Spleen (tissue), 11 donors: Measurements from ENCODE around the gene PARVG. TPM values are rescaled to one million over a fixed set of nuclear protein-coding genes. Genes with fewer than 3 reads are reported as not detected.

Experiments
- DNase-seq: peaks from one replicate; pipeline ENCODE4 v3.0.0-alpha.2; 2020
- H3K27ac ChIP-seq, 8 donors: fragments of 200-600 bp; sonication (generic) in 7 of 8; 1 replicate in 4 of 8; 2 replicates in 4 of 8; pipeline versions ENCODE4 v1.5.0 to v1.8.0; 2016 to 2021; ENCODE audit warnings: inconsistent platforms in 4 of 8, mild to moderate bottlenecking in 4 of 8, moderate library complexity in 1 of 8
- H3K27me3 ChIP-seq, 7 donors: fragments of 200-600 bp; sonication (generic) in 6 of 7; replicated peaks in 1 of 7; 1 replicate in 4 of 7; 2 replicates in 3 of 7; pipeline versions ENCODE4 v1.5.0 to v1.8.0; 2016 to 2021; ENCODE audit warnings: inconsistent platforms in 3 of 7, mild to moderate bottlenecking in 1 of 7
- H3K36me3 ChIP-seq, 6 donors: fragments of 200-600 bp; sonication (generic) in 5 of 6; 1 replicate in 4 of 6; 2 replicates in 2 of 6; pipeline versions ENCODE4 v1.5.0 to v1.8.0; 2016 to 2021; ENCODE audit warnings: inconsistent platforms in 2 of 6
- H3K4me1 ChIP-seq, 6 donors: fragments of 200-600 bp; sonication (generic) in 5 of 6; 1 replicate in 3 of 6; 2 replicates in 3 of 6; pipeline versions ENCODE4 v1.5.0 to v1.8.0; 2016 to 2021; ENCODE audit warnings: inconsistent platforms in 3 of 6
- H3K4me3 ChIP-seq, 8 donors: fragments of 200-600 bp; sonication (generic) in 7 of 8; 1 replicate in 4 of 8; 2 replicates in 4 of 8; pipeline versions ENCODE4 v1.5.0 to v1.8.0; 2016 to 2021; ENCODE audit warnings: inconsistent platforms in 4 of 8, mild to moderate bottlenecking in 4 of 8, moderate library complexity in 2 of 8
- H3K9me3 ChIP-seq, 8 donors: fragments of 200-600 bp; sonication (generic) in 7 of 8; 1 replicate in 4 of 8; 2 replicates in 4 of 8; pipeline versions ENCODE4 v1.5.0 to v1.8.0; 2016 to 2021; ENCODE audit warnings: inconsistent platforms in 4 of 8
- POLR2A ChIP-seq, 3 donors: fragments of 450-650 bp; IDR thresholded peaks; one replicate each; pipeline ENCODE4 v1.5.1; 2017; ENCODE audit warnings: antibody characterized with exemption in 3 of 3, mild to moderate bottlenecking in 1 of 3
- POLR2AphosphoS5 ChIP-seq, 3 donors: sonication (generic); formaldehyde crosslinking; IDR thresholded peaks; one replicate each; pipeline ENCODE4 v1.5.1; 2017; ENCODE audit warnings: antibody characterized with exemption in 3 of 3
- WGBS, 5 donors: extraction: QIAGEN DNeasy Blood & Tissue Kit in 3 of 5; methylation state at CpG; one replicate each; pipeline versions ENCODE4 v1.1.5 to v1.1.7; 2013 to 2018; 5-methylcytosine and 5-hydroxymethylcytosine counted together
- intact Hi-C: fragments of 100-400 bp; cut with DNase I; formaldehyde crosslinking; loops from one replicate; pipeline ENCODE4 v1.15.0; 2023; ENCODE audit warnings: low total_unique reads
- polyA plus RNA-seq, 3 donors: library from polyadenylated mRNA; stranded (reverse); fragments of 200-250 nt; gene quantifications; one replicate each; pipeline ENCODE4 v1.2.1, GENCODE V29; 2013
- total RNA-seq, 7 donors: library from RNA; depleted of rRNA in 3 of 7; stranded (reverse); fragments of >200 nt in 3 of 7; fragmentation: NEBNext Ultra II Directional in 4 of 7; extraction: Animal tissue kit (Norgen Biotek cat#: 25700) in 4 of 7; gene quantifications; one replicate each; pipeline versions ENCODE4 v1.1.0 to v1.2.1, GENCODE V29; 2016 to 2021
- TF ChIP-seq, protein P1 (sequence below), 11 experiments: fragments of 200-600 bp in 7 of 11; fragments of 450-650 bp in 4 of 11; sonication (generic) in 4 of 11; IDR thresholded peaks in 8 of 11; conservative IDR thresholded peaks in 3 of 11; 1 replicate in 7 of 11; 2 replicates in 4 of 11; pipeline versions ENCODE4 v1.4.0 to v1.8.0; 2016 to 2021; ENCODE audit warnings: antibody characterized with exemption in 11 of 11, inconsistent platforms in 4 of 11, mild to moderate bottlenecking in 1 of 11
- donor health status: healthy with polysubstance abuse.
- donor health status: DM: no; HTN: no; CAD: no; lungs with moderate emphysema.
- donor health status: DM: no; HTN: no; CAD: no.
- donor health status: Bipolar disorder and iron deficiency.
- donor health status: healthy.
- donor health status: DM: no; HTN: no; CAD: no.
- donor health status: DM: yes; HTN: yes; CAD: no.

PARVG gene
- total and polyA plus RNA-seq, 10 donors = 118 to 226 (median 159) TPM

DNA sequence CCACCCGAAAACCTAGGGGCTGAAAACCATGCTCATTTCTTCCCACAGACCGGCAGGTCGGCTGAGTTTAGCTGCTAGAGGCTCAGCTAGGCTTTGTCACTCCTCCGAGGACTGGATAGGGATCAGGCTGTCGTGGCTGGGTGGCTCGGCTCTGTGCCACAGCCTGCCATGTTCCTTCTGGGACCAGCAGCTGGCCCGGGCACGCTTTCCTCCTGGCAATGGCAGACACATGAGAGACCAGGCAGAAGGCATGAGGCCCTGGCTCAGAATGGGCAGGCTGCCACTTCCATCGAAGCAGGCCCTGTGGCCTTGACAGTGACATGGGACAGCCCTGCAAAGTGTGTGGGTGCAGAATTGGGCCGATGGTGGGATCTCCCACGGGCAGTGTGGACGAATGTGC is 20.9 kb downstream of the PARVG start:
- Histone ChIP-seq H3K4me1 (peaks cover 0 to 25% (median 13%) of the 10 kb centered on the region in 6 donors), H3K9me3 (no peaks in the 10 kb centered on the region), H3K27ac (no peak overlapping the region), H3K36me3 (peaks cover 0 to 100% (median 45%) of the 10 kb centered on the region in 6 donors), H3K27me3 (peaks cover 0 to 12% (median 0%) of the 10 kb centered on the region in 7 donors), H3K4me3 (no peak overlapping the region)
- intact Hi-C loops = no loop called here
- DNase-seq = no peak
- TF ChIP-seq, protein P1, sequence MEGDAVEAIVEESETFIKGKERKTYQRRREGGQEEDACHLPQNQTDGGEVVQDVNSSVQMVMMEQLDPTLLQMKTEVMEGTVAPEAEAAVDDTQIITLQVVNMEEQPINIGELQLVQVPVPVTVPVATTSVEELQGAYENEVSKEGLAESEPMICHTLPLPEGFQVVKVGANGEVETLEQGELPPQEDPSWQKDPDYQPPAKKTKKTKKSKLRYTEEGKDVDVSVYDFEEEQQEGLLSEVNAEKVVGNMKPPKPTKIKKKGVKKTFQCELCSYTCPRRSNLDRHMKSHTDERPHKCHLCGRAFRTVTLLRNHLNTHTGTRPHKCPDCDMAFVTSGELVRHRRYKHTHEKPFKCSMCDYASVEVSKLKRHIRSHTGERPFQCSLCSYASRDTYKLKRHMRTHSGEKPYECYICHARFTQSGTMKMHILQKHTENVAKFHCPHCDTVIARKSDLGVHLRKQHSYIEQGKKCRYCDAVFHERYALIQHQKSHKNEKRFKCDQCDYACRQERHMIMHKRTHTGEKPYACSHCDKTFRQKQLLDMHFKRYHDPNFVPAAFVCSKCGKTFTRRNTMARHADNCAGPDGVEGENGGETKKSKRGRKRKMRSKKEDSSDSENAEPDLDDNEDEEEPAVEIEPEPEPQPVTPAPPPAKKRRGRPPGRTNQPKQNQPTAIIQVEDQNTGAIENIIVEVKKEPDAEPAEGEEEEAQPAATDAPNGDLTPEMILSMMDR (IDR thresholded peaks at IDR 0.05 in 8 of 11, conservative IDR thresholded peaks at IDR 0.05 in 3 of 11) = no peak
- TF ChIP-seq POLR2A (IDR thresholded peaks at IDR 0.05) (no peak), POLR2AphosphoS5 (IDR thresholded peaks at IDR 0.05) (no peak)
- WGBS, 5 donors = 78 to 83% (median 82%) methylated on average over 4 to 12 of the region's 12 CpGs

DNA sequence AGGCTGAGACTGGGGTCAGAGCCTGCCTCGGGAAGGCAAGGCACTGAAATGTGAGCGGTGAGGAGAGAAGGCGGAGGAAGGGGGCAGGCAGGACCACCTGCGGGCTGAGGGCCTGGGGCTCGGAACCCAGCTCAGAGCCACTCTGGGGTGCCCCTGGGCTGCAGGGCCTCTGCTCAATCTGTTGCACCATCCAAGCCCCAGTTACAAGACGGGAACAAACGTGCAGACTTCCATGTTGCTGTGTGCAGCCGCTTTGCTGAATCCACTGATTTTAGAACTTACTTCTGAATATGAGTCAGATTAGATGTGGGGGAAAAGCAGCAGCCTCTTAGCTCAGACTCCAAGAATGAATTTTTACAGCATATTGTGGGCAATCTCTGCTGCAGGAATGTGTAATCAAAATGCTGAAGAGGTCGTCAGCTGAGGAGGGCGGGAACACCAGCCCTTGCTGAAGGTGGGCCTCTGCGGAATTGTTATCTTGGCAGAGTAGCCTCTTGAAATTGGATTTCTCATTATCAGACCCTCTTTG is 21.6 kb downstream of the PARVG start:
- Histone ChIP-seq H3K9me3 (no peaks in the 10 kb centered on the region), H3K4me1 (peaks cover 0 to 25% (median 13%) of the 10 kb centered on the region in 6 donors), H3K4me3 (no peak overlapping the region), H3K36me3 (peaks cover 0 to 96% (median 44%) of the 10 kb centered on the region in 6 donors), H3K27me3 (peaks cover 0 to 12% (median 0%) of the 10 kb centered on the region in 7 donors), H3K27ac (no peak overlapping the region)
- DNase-seq = no peak
- 81 to 96% (median 86%) methylated on average over 11 of the region's 11 CpGs for WGBS, 5 donors
- peak in 1 of 3 donors; percentile 19 for TF ChIP-seq POLR2AphosphoS5 (IDR thresholded peaks at IDR 0.05)
- TF ChIP-seq, protein P1 (IDR thresholded peaks at IDR 0.05 in 8 of 11, conservative IDR thresholded peaks at IDR 0.05 in 3 of 11) = no peak
- intact Hi-C loops = no loop called here

DNA sequence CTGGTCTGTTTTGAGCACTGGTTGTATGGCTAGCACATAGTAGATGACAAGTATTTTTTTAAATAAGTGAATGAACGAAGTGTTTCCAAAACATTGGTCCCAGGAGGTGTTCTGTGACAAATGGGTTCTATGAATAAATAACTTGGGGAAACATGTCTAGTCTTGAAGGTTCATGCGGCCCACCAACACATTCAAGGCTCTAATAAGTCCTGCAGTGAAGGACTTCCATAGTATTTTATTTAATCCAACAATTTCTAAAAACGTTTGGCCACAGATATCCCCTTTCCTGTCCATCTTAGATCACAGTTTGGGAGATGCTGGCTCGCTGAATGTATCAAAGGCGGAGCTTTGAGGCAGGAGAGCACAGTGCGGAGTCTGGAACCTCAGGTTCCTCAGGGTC is 22.5 kb downstream of the PARVG start:
- Histone ChIP-seq H3K4me1 (peaks cover 0 to 34% (median 15%) of the 10 kb centered on the region in 6 donors), H3K4me3 (no peak overlapping the region), H3K27ac (no peak overlapping the region), H3K27me3 (peaks cover 0 to 12% (median 0%) of the 10 kb centered on the region in 7 donors), H3K9me3 (no peaks in the 10 kb centered on the region), H3K36me3 (peaks cover 0 to 87% (median 44%) of the 10 kb centered on the region in 6 donors)
- no peak for DNase-seq
- intact Hi-C loops = no loop called here
- 54 to 73% (median 70%) methylated on average over 6 of the region's 6 CpGs for WGBS, 5 donors
- TF ChIP-seq, protein P1 (IDR thresholded peaks at IDR 0.05 in 8 of 11, conservative IDR thresholded peaks at IDR 0.05 in 3 of 11) = no peak
- TF ChIP-seq POLR2AphosphoS5 (IDR thresholded peaks at IDR 0.05) (no peak), POLR2A (IDR thresholded peaks at IDR 0.05) (no peak)

DNA sequence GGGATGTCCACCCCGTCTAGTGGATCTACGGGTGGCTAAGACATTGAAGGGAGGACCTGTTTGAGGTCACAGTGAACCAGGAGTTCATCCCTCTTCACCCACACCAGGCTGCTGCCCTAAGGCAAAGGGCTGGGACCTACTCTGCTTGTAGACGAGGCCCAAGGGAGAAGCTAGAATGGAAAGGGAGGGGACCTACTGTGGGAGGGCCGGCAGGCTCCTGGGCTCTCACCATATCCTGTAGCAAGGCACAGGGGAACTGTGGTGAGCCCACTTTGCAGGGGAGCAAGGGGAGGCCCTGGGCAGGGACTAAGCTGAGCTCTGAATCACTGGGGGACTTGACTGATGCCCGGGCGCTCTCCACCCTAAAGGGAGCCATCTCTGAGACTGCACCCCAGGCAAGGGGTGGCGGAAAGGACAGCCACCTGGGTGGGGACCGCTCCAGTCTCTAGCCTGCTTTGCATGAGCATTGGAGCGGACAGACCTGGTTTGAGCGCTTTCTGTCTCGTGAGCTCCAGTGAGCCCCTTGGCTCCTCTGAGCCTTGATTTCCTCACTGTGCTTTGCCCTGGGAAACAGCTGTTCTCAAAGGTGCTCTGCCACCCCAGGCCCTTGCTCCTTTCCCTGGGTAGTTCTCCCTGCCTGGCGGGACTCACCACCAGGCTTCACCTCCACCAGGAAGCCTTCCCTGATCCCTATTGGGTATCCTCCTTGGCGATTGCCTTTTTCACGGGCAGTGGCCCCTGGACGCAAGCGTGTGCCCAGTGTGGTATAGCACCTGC is 24.2 kb downstream of the PARVG start:
- 66 to 84% (median 79%) methylated on average over 13 to 16 of the region's 16 CpGs for WGBS, 5 donors
- Histone ChIP-seq H3K9me3 (peaks cover 0 to 14% (median 9%) of the 10 kb centered on the region in 8 donors), H3K4me3 (no peak overlapping the region), H3K27ac (peak overlapping the region in 2 of 8 donors; percentile 6 to 14), H3K4me1 (peaks cover 0 to 50% (median 20%) of the 10 kb centered on the region in 6 donors), H3K27me3 (peaks cover 0 to 12% (median 0%) of the 10 kb centered on the region in 7 donors), H3K36me3 (peaks cover 0 to 70% (median 32%) of the 10 kb centered on the region in 6 donors)
- intact Hi-C loops = no loop called here
- no peak for DNase-seq
- TF ChIP-seq, protein P1 (IDR thresholded peaks at IDR 0.05 in 8 of 11, conservative IDR thresholded peaks at IDR 0.05 in 3 of 11) = no peak
- no peak for TF ChIP-seq POLR2AphosphoS5 (IDR thresholded peaks at IDR 0.05)
- no peak for TF ChIP-seq POLR2A (IDR thresholded peaks at IDR 0.05)
